Body of pancreas (tissue), 4 donors: ENCODE measurements around the gene LYL1.

Source experiments
- POLR2A ChIP-seq, 3 donors: fragments of 450-650 bp; IDR thresholded peaks; one replicate each; pipeline ENCODE4 v1.6.1; 2016; ENCODE audit warnings: antibody characterized with exemption in 3 of 3, mild to moderate bottlenecking in 2 of 3
- TF ChIP-seq, protein P1 (sequence below), 7 experiments: fragments of 450-650 bp in 4 of 7; fragments of 200-600 bp in 3 of 7; sonication (generic) in 3 of 7; IDR thresholded peaks; one replicate each; pipeline ENCODE4 v1.5.1; 2016 to 2019; ENCODE audit warnings: antibody characterized with exemption in 7 of 7

DNA sequence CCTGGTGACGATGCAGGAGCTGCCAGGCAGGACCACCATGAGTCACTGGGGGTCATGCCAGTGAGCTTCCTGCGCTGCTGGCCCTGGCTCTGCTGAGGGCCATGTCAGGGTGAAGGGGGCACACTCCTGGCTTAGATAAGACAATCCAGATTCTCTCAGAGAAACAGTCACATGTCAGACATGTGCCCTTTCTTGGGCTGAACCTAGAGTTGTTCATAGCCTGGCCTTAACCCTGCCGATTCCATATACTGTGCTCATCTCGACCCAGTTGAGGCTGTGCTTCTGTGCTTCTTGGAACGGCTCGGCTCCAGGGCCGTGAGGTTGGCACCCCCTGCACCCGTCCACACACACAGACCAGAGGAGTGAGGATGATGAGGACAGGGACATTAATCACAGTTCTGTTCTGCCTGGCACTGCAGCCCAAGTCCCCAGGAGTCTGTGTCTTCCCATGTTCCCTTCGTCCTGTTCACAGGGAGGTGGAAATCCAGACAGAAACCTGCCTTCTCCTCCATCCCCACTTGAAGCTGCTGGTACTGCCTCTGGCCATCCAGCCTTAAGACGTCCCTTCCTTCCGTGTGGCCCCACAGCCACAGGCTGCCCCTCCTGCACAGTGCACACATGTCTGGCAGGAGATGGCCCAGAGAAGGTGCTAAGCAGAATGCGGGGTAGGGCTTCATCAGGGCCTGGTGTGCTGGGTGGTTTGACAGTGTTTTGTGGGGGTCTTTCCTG lies 50.0 kb downstream of the LYL1 start:
- TF ChIP-seq, protein P1, sequence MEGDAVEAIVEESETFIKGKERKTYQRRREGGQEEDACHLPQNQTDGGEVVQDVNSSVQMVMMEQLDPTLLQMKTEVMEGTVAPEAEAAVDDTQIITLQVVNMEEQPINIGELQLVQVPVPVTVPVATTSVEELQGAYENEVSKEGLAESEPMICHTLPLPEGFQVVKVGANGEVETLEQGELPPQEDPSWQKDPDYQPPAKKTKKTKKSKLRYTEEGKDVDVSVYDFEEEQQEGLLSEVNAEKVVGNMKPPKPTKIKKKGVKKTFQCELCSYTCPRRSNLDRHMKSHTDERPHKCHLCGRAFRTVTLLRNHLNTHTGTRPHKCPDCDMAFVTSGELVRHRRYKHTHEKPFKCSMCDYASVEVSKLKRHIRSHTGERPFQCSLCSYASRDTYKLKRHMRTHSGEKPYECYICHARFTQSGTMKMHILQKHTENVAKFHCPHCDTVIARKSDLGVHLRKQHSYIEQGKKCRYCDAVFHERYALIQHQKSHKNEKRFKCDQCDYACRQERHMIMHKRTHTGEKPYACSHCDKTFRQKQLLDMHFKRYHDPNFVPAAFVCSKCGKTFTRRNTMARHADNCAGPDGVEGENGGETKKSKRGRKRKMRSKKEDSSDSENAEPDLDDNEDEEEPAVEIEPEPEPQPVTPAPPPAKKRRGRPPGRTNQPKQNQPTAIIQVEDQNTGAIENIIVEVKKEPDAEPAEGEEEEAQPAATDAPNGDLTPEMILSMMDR (IDR thresholded peaks at IDR 0.05) = no peak
- TF ChIP-seq POLR2A (IDR thresholded peaks at IDR 0.05) = no peak
